GM19043 (cell line): ENCODE measurements around the gene SUGP2.

ENCODE experiments used
- ATAC-seq: cut with Tn5 transposase; IDR thresholded peaks from one replicate; pipeline ENCODE4 v1.9.1; 2021; ENCODE audit warnings: low read depth; ENCODE audit not compliant: unreplicated experiment

The SUGP2 gene

DNA sequence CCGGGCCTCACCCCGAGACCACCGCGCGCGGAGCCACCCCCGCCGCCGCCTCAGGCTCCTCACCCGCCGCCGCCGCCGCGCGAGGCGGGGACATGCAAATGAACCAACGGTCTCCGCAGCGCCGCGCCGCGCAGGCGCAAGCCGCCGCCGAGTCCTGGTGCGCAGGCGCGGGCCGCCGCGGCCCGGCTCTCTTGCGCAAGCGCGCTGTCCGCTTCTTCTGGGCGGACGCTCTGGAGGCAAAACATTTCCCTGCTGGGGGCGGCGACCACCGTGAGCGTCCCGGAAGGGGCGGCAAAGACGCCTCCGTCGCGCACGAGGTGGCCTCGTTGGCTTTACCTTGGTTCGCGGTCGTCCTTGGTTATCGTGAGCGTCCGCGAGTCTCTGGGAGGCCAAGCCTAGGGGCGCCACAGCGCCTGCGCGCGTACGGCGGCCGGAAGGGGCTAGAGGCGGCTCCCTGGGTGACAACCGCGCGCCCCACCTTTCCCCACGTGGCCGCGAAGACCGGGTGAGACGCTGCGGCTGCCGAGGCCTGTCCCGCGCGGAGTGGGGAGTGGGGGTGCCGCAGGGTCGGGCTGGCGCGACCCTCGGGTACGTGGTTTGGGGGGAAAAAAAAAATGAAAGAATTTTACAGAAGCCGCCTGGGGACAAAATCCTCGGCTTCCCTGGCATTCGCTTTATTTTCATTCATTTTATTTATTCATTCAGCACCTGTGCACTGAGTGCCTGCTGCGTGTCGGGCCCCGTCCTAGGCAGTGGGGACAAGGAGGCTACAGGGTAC is at the start of gene SUGP2, which contains the start of gene ARMC6:
SUGP2 (minus strand) TSS at position 92 of the 778 bp plus-strand sequence. CDS start 2,446 bp downstream, outside the sequence.
ARMC6 (plus strand) TSS at position 178 of the 778 bp plus-strand sequence. CDS start 607 bp downstream, outside the sequence.
- ATAC-seq = peak; percentile 64

GRCh38 chr19:19081642-19082151 is 48.4 kb upstream of the SUGP2 start:
- no peak for ATAC-seq

DNA sequence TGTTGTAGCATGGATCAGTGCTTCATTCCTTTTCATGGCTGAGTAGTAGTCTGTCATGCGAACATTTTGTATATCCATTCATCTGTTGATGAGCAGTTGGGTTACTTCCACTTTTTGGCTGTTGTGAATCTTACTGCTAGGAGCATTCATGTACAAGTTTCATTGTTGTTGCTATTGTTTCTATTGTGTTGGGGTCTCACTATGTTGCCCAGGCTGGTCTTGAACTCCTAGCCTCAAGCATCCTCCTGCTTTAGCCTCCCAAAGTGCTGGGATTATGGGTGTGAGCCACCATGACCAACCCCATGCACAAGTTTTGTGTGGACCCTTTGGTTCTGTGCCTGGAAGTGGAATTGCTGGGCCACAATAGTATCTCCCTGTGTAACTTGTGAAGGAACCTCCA is 46.3 kb upstream of the SUGP2 start:
- ATAC-seq = no peak

GRCh38 chr19:19078801-19079200 is 45.5 kb upstream of the SUGP2 start:
- no peak for ATAC-seq

DNA sequence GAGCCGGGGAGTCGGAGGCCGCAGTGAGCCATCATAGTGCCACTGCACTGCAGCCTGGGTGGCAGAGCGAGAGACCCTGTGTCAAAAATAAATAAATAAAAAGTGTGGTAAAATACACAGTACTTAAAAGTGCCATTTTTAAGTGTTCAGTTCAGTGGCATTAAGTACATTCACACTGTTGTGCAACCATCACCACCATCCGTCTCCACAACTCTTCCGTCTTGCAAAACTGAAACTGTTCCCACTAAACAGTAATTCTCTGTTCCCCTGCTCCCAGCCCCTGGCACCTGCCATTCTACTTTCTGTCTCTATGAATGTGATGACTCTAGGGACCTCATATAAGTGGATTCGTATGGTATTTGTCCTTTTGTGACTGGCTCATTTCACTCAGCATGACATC is 43.8 kb upstream of the SUGP2 start:
- ATAC-seq = no peak

DNA sequence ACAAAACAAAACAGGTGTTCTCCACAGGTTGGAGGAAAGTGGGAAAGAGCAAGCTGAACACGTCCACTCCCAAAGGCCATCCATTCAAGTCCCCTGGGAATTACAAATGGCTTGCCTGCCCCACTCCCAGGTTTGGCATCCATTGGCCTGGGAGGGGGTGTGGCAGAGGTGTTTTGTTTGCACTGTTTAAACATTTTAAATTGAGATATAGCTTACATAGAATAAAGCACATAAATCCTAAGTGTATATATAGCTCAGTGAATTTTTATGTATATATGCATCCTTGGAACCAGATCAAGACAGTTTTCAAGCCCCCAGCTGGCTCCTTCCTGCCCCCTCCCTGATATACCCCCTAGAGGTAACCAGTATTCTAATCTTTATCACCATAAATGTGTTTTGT is 43.2 kb upstream of the SUGP2 start:
- ATAC-seq = no peak

DNA sequence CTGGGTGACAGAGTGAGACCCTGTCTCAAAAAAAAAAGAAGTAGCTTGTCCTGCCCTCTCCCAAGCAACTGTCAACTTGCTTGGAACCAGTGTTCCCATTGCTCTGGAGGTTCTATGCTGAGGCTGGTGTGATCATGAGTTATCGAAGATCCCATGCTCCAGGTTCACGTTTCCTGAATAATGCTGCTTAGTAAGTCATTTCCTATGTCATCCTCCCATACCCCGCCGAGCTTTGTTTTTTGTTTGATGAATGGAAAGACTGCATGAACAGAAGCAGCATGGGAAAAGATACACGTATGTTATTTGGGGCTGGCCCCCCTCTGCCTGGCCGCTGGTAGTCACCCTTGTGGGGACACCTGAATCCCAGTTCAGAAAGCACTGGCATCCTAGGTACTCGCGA is 41.8 kb upstream of the SUGP2 start:
- ATAC-seq = no peak

- no peak for ATAC-seq
Measured at GRCh38 chr19:19074196-19074882, 41.0 kb upstream of the SUGP2 start.

- no peak for ATAC-seq
Measured at GRCh38 chr19:19071897-19072296, 38.6 kb upstream of the SUGP2 start.

DNA sequence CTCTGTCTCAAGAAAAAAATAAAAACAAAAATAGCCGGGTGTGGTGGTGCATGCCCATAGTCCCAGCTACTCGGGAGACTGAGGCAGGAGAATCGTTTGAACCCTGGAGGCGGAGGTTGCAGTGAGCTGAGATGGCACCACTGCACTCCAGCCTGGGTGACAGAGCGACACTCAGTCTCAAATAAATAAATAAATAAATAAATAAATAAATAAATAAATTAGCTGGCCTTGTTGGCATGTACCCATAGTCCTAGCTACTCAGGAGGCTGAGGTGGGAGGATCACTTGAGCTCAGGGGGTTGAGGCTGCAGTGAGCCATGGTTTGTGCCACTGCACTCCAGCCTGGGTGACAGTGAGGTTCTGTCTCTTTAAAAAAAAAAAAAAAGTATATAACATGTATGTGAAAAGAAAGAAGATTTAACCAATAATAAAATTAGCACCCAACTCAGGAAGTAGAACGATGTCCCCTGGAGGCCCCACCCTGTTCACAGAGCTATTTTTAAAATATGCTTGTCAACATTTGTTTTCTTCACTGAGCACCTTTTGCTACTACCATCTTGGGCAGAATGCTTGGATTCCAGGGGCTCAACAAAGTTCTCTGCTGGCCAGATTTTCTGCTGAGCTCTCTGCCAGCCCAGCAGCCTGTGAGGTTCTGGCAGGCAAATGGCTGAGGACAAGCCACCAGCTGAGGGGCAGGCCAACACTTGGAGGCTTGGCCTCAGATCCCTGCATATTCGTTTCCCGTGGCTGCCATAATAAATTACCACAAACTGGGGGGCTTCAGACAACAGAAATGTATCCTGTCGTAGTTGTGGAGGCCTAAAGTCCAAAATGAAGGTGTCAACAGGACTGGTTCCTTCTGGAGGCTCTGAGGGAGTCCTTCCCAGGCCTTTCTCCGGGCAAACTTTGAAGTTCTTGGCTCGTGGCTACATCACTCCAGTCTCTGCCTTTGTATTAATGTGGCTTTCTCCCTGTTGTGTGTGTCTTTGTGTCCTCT is 35.6 kb upstream of the SUGP2 start:
- no peak for ATAC-seq

DNA sequence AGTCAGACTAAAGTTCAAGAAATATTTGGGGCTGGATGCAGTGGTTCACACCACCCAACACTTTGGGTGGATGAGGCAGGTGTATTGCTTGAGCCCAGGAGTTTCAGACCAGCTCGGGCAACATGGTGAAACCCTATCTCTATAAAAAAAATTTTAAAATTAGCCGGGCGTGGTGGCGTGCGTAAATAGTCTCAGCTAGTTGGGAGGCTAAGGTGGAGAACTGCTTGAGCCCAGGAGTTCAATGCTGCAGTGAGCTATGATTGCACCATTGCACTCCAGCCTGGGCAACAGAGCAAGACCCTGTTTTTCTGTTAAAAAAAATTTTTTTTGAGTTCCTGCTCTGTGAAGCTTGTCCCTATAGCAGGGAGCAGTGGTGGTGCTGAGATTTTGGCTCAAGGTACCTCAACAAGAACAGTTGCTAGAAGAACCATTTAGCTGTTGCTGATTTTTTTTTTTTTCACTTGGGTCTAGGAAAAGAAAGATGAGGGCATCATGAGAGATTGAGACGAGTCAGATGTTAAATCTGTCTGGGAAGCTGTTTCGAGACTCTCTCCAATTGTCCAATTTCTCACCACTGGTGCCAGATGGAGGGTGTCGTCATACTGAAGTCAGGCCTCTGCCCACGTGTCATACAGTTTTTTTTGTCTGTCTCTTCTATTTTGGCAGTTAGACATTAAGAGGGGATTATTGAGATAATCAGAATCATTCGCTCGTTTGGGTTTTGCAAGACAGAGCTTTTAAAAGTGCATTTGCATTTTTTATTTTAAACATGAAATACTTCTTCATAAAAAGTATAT is 34.2 kb upstream of the SUGP2 start:
- ATAC-seq = no peak

GRCh38 chr19:19064811-19065745 is 31.8 kb upstream of the SUGP2 start:
- ATAC-seq = no peak

DNA sequence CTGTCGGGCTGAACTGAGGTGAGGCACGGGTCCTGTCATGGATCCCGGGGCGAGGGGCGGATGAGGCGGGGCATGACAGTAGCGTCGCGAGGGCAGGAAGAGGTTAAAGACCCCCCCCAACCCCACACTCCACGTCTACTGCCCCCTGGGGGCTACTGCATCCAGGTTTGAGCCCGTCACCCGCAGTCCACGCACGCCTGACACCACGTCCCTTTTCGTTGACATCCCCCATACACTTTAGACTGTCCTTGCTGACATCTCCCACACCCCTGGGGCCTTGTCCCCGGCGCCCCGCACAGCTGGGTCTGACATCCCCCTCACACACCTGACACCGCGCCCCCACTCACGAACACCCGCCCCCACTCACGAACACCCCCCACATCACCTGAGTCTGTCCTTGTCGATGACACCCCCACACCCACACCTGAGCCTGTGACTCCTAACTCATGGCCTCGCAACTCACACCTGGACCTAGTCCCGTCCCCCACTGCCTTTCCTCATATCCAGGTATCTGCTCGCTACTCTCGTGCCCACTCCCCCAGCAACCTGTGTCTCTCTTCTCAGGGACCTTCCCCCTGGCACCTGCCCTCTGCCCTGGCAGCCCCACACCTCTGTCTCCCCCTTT is 30.9 kb upstream of the SUGP2 start:
- ATAC-seq = no peak

- peak; percentile 95 for ATAC-seq
Measured at GRCh38 chr19:19063183-19064097, 30.1 kb upstream of the SUGP2 start, which contains the start of gene SLC25A42. Gene SLC25A42, plus strand, starts transcription at chr19:19063994. Its CDS starts 32,131 bp downstream, at chr19:19096125.

DNA sequence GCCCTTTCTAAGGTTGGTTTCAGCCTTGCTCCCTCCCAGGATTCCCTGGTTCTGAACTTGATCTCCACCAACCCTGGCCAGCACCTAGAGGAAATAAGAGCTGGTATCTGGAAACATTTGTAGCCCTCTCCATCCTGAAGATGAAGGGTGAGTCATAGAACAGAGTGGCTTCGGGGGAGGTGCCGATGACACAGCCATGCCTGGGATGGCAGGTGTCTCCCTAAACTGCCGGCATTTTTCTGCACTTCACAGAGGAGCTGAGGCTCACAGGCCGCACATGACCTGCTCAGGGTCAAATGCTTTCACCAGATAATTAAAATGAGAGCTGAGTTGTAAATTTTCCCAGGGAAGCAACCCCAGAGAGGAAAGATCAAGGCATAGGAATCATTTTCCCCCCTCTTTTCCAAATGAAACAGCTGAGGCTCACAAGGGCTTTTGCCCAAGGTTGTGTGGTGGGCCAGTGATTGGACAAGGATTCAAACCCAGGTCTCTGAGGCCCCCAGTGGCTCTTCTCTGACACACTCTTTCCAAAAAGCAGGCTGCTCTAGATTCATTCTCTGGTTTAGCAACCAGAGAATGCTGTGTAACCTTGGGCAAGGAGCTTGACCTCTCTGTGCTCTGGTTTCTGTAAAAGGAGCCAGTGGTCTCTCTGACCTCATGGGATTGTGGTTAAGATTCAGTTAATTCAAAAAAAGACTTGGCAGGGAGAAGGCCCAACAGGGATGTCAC is 29.3 kb upstream of the SUGP2 start:
- no peak for ATAC-seq

GRCh38 chr19:19061506-19061905 is 28.2 kb upstream of the SUGP2 start:
- no peak for ATAC-seq
